Panc1 (cell line): Measurements from ENCODE around the gene EFEMP1. TPM values are rescaled to one million over a fixed set of nuclear protein-coding genes. Genes with fewer than 3 reads are reported as not detected.
"Not testable (repeated sequence)": the region's sequence is repeated elsewhere in the genome, so short reads cannot be mapped to it uniquely, and the experiment has no call there.

Source experiments
- ATAC-seq: fragments of 200-7000 bp; cut with Tn5 transposase; 2 replicates; pipeline ENCODE4 v1.9.1; 2020; ENCODE audit warnings: mild to moderate bottlenecking, moderate library complexity
- BruUV-seq: library from RNA; stranded (reverse); fragments of 400-500 nt; replicated peaks from 2 replicates; lab custom pipeline; 2021; lab: Mats Ljungman, UMichigan
- CTCF ChIA-PET: fragments of 300-600 bp; sonication (Branson Sonifier 250); formaldehyde crosslinking; loops from one replicate; lab custom pipeline; 2022; ENCODE audit warnings: antibody characterized with exemption; lab: Charles Lee
- POLR2A ChIA-PET: fragments of 300-600 bp; sonication (Branson Sonifier 250); formaldehyde crosslinking; loops from one replicate; lab custom pipeline; 2022; ENCODE audit warnings: antibody characterized with exemption; lab: Charles Lee
- DNase-seq: peaks from one replicate; pipeline ENCODE4 v3.0.0-alpha.2; 2010; ENCODE audit warnings: low read depth, low spot score
- H3K27ac ChIP-seq: 2 replicates; pipeline ENCODE4 v1.5.1; 2011; ENCODE audit warnings: mild to moderate bottlenecking, low read length, inconsistent platforms
- H3K27me3 ChIP-seq: fragments of 200-500 bp; sonication (Bioruptor generic); 2 replicates; pipeline ENCODE4 v1.6.0; 2014; ENCODE audit warnings: low read length, inconsistent platforms; ENCODE audit not compliant: control insufficient read depth, insufficient read depth
- H3K36me3 ChIP-seq: fragments of 200-500 bp; sonication (Bioruptor generic); 2 replicates; pipeline ENCODE4 v1.5.1; 2014; ENCODE audit warnings: inconsistent platforms, mild to moderate bottlenecking, low read length, moderate library complexity; ENCODE audit not compliant: control insufficient read depth, insufficient read depth
- H3K4me1 ChIP-seq: 2 replicates; pipeline ENCODE4 v1.5.1; 2011; ENCODE audit warnings: inconsistent platforms, mild to moderate bottlenecking, low read length, moderate library complexity; ENCODE audit not compliant: control insufficient read depth, insufficient read depth
- H3K4me3 ChIP-seq, 2 experiments: 2 replicates each; pipeline ENCODE4 v1.5.1; 2011 to 2012; ENCODE audit warnings: low read depth in 2 of 2, low read length in 2 of 2, mild to moderate bottlenecking in 2 of 2, inconsistent platforms in 1 of 2, moderate library complexity in 1 of 2
- H3K9me3 ChIP-seq: fragments of 200-500 bp; sonication (Bioruptor generic); 2 replicates; pipeline ENCODE4 v1.5.1; 2014; ENCODE audit warnings: low read depth, mild to moderate bottlenecking, inconsistent platforms, low read length, moderate library complexity; ENCODE audit not compliant: control insufficient read depth, insufficient read depth
- CTCF ChIP-seq: fragments of 450-650 bp; IDR thresholded peaks from 2 replicates; pipeline ENCODE4 v1.5.1; 2017; ENCODE audit warnings: mild to moderate bottlenecking
- POLR2AphosphoS5 ChIP-seq: IDR thresholded peaks from 2 replicates; pipeline ENCODE4 v1.6.1; 2012; ENCODE audit warnings: mild to moderate bottlenecking, low read depth, low read length, moderate library complexity
- REST ChIP-seq, 2 experiments: IDR thresholded peaks; 2 replicates each; pipeline ENCODE4 v1.6.1; 2011 to 2012; ENCODE audit warnings: low read depth in 2 of 2, control low read depth in 1 of 2, low read length in 1 of 2, mild to moderate bottlenecking in 1 of 2, moderate library complexity in 1 of 2; ENCODE audit not compliant: insufficient read depth in 1 of 2
- TCF7L2 ChIP-seq: IDR thresholded peaks from 2 replicates; pipeline ENCODE4 v1.6.1; 2011; ENCODE audit warnings: mild to moderate bottlenecking, low read depth, low read length, inconsistent platforms
- in situ Hi-C: cut with HindIII; loops from 2 replicates; pipeline ENCODE4 v1.10.0; 2016; ENCODE audit warnings: low sequenced_read_pairs, low pct_unique_long_range_greater_than_20kb
- intact Hi-C: fragments of 100-400 bp; cut with micrococcal nuclease; formaldehyde crosslinking; loops from one replicate; pipeline ENCODE4 v1.10.0; 2022; ENCODE audit not compliant: unreplicated experiment
- total RNA-seq: library from RNA; stranded (reverse); gene quantifications from one replicate; pipeline ENCODE4 v1.2.1, GENCODE V29; 2021; ENCODE audit not compliant: unreplicated experiment

Gene EFEMP1
- total RNA-seq, 1 experiment from 2014 or later: 15.5 TPM

- in situ Hi-C loops (no loop called here), intact Hi-C loops (no loop called here)
- ChIA-PET CTCF (interaction anchor here (0.9 kb wide), 1 partner anchor 68 kb away, joined by 3 read pairs; no protein-coding TSS in a partner anchor), POLR2A (no interaction called here)
- H3K4me1 ChIP-seq: peaks cover 19% of the 10 kb centered on the region
- DNase-seq: peak; percentile 75
- H3K4me3 ChIP-seq: no peak overlapping the region
- no peaks in the 10 kb centered on the region for H3K36me3 ChIP-seq
- H3K27ac ChIP-seq: peak overlapping the region; percentile 62; the same call in 1 of the 2 replicates
- H3K27me3 ChIP-seq: no peaks in the 10 kb centered on the region
- TF ChIP-seq TCF7L2: peak; percentile 65; the same call in 1 of the 2 replicates
- 0 out of 2 replicates have a peak, but pooled peaks have one; percentile 37 for TF ChIP-seq POLR2AphosphoS5
- TF ChIP-seq REST (IDR thresholded peaks at IDR 0.05; ENCODE audit: insufficient read depth in 1 of 2, low read depth in 2 of 2, low read length in 1 of 2): no peak
- no TSS peak for BruUV-seq
- ATAC-seq: peak; percentile 87
- no peaks in the 10 kb centered on the region for H3K9me3 ChIP-seq
Observed at GRCh38 chr2:55839182-55839819, 84.3 kb downstream of the EFEMP1 start.

GRCh38 chr2:55838653-55839052 is 84.9 kb downstream of the EFEMP1 start:
- Histone ChIP-seq H3K27me3 (no peaks in the 10 kb centered on the region), H3K4me1 (peaks cover 19% of the 10 kb centered on the region), H3K27ac (peak overlapping the region; percentile 62; the same call in 1 of the 2 replicates), H3K9me3 (no peaks in the 10 kb centered on the region), H3K4me3 (no peak overlapping the region), H3K36me3 (no peaks in the 10 kb centered on the region)
- ChIA-PET CTCF (no interaction called here), POLR2A (no interaction called here)
- DNase-seq (no peak), ATAC-seq (no peak)
- BruUV-seq: no TSS peak
- no peak for TF ChIP-seq TCF7L2
- no peak for TF ChIP-seq CTCF
- no peak for TF ChIP-seq REST (IDR thresholded peaks at IDR 0.05; ENCODE audit: insufficient read depth in 1 of 2, low read depth in 2 of 2, low read length in 1 of 2)
- intact Hi-C loops (no loop called here), in situ Hi-C loops (no loop called here)

GRCh38 chr2:55838117-55838516 is 85.5 kb downstream of the EFEMP1 start:
- H3K4me3 ChIP-seq, H3K27me3 ChIP-seq, BruUV-seq, intact Hi-C loops, POLR2A ChIA-PET, DNase-seq, H3K36me3 ChIP-seq, ATAC-seq, H3K9me3 ChIP-seq, in situ Hi-C loops, CTCF ChIA-PET, H3K27ac ChIP-seq: not testable (repeated sequence)
- H3K4me1 ChIP-seq: peaks cover 19% of the 10 kb centered on the region
